ENCODE measurements around the gene EGLN1. TPM values are rescaled to one million over a fixed set of nuclear protein-coding genes. Genes with fewer than 3 reads are reported as not detected.

Gene EGLN1
- total RNA-seq, 1 experiment from 2014 or later = 29.0 TPM

- Histone ChIP-seq H3K4me3 (ENCODE audit: low read depth in 2 of 2, low read length in 2 of 2) (no peak overlapping the region), H3K27ac (ENCODE audit: low read length) (no peak overlapping the region), H3K4me1 (ENCODE audit: control insufficient read depth, insufficient read depth, low read length) (no peaks in the 10 kb centered on the region), H3K36me3 (ENCODE audit: control insufficient read depth, insufficient read depth, low read length) (peaks cover 24% of the 10 kb centered on the region), H3K9me3 (ENCODE audit: control insufficient read depth, insufficient read depth, low read depth, low read length) (no peaks in the 10 kb centered on the region), H3K27me3 (ENCODE audit: control insufficient read depth, insufficient read depth, low read length) (no peaks in the 10 kb centered on the region)
- ChIA-PET CTCF (interaction anchor here (0.5 kb wide), 1 partner anchor 9 kb away, joined by 3 read pairs; no protein-coding TSS in a partner anchor), POLR2A (interaction anchor here (0.6 kb wide), 1 partner anchor 244 kb away, joined by 7 read pairs; no protein-coding TSS in a partner anchor)
- TF ChIP-seq TCF7L2 (IDR thresholded peaks at IDR 0.05; ENCODE audit: low read depth, low read length) = no peak
- TF ChIP-seq POLR2AphosphoS5 (IDR thresholded peaks at IDR 0.05; ENCODE audit: low read depth, low read length) = no peak
- no peak for TF ChIP-seq SIN3A (IDR thresholded peaks at IDR 0.05; ENCODE audit: borderline replicate concordance, insufficient read depth, low read depth, low read length)
- TF ChIP-seq REST (IDR thresholded peaks at IDR 0.05; ENCODE audit: insufficient read depth in 1 of 2, low read depth in 2 of 2, low read length in 1 of 2) = no peak
- in situ Hi-C loops (cut with HindIII; ENCODE audit: low pct_unique_long_range_greater_than_20kb, low sequenced_read_pairs) (no loop called here), intact Hi-C loops (cut with micrococcal nuclease; ENCODE audit: unreplicated experiment) (no loop called here)
- BruUV-seq (replicated peaks) = no TSS peak
- no peak for ATAC-seq
- DNase-seq (ENCODE audit: low read depth, low spot score) = no peak
These were observed 74.1 kb downstream of the EGLN1 start for GRCh38 chr1:231347961-231348360.

- H3K4me3 ChIP-seq (ENCODE audit: low read depth in 2 of 2, low read length in 2 of 2) = peak overlapping the region; percentile 65 to 93
- CTCF ChIA-PET = interaction anchor here (0.7 kb wide), 1 partner anchor 327 kb away, joined by 3 read pairs; no protein-coding TSS in a partner anchor
- POLR2A ChIA-PET = interaction anchor here (0.6 kb wide), 1 partner anchor 115 kb away, joined by 17 read pairs; no protein-coding TSS in a partner anchor
- no peak for DNase-seq (ENCODE audit: low read depth, low spot score)
- H3K4me1 ChIP-seq (ENCODE audit: control insufficient read depth, insufficient read depth, low read length) = no peaks in the 10 kb centered on the region
- no TSS peak for BruUV-seq (replicated peaks)
- in situ Hi-C loops (cut with HindIII; ENCODE audit: low pct_unique_long_range_greater_than_20kb, low sequenced_read_pairs) = no loop called here
- H3K27me3 ChIP-seq (ENCODE audit: control insufficient read depth, insufficient read depth, low read length) = no peaks in the 10 kb centered on the region
- peak overlapping the region; percentile 1; the same call in 1 of the 2 replicates for H3K27ac ChIP-seq (ENCODE audit: low read length)
- H3K9me3 ChIP-seq (ENCODE audit: control insufficient read depth, insufficient read depth, low read depth, low read length) = no peaks in the 10 kb centered on the region
- ATAC-seq = no peak
- intact Hi-C loops (cut with micrococcal nuclease; ENCODE audit: unreplicated experiment) = no loop called here
- TF ChIP-seq POLR2AphosphoS5 (IDR thresholded peaks at IDR 0.05; ENCODE audit: low read depth, low read length) = no peak
- no peak for TF ChIP-seq CTCF (IDR thresholded peaks at IDR 0.05)
- no peak for TF ChIP-seq TCF7L2 (IDR thresholded peaks at IDR 0.05; ENCODE audit: low read depth, low read length)
- H3K36me3 ChIP-seq (ENCODE audit: control insufficient read depth, insufficient read depth, low read length) = peaks cover 9% of the 10 kb centered on the region
These were observed 81.6 kb downstream of the EGLN1 start for GRCh38 chr1:231340328-231341013.
